NCI-H510A (cell line): ENCODE measurements around the gene PRSS16.
"Not testable (repeated sequence)": the region's sequence is repeated elsewhere in the genome, so short reads cannot be mapped to it uniquely, and the experiment has no call there.

ENCODE experiments used
- DNase-seq: peaks from one replicate; lab custom pipeline; 2025; lab: John Stamatoyannopoulos, UW

PRSS16 gene

GRCh38 chr6:27247133-27247836, at the start of gene PRSS16:
PRSS16 (plus strand) TSS chr6:27247701; CDS start chr6:27247738, 37 bp downstream.
- no peak for DNase-seq

- no peak for DNase-seq
Measured at GRCh38 chr6:27205375-27206278, 41.9 kb upstream of the PRSS16 start.

- DNase-seq, result no peak
Measured at GRCh38 chr6:27206806-27207205, 40.7 kb upstream of the PRSS16 start.

GRCh38 chr6:27208042-27208441, 39.5 kb upstream of the PRSS16 start:
- no peak for DNase-seq

GRCh38 chr6:27209196-27209595, 38.3 kb upstream of the PRSS16 start:
- DNase-seq, result no peak

- no peak for DNase-seq
Measured at GRCh38 chr6:27209659-27210269, 37.7 kb upstream of the PRSS16 start.

- DNase-seq, result not testable (repeated sequence)
Measured at GRCh38 chr6:27213091-27213517, 34.4 kb upstream of the PRSS16 start.

- no peak for DNase-seq
Measured at GRCh38 chr6:27213544-27214125, 33.9 kb upstream of the PRSS16 start.

GRCh38 chr6:27214126-27214601, 33.3 kb upstream of the PRSS16 start:
- no peak for DNase-seq

GRCh38 chr6:27216874-27217273, 30.6 kb upstream of the PRSS16 start:
- no peak for DNase-seq

- not testable (repeated sequence) for DNase-seq
Measured at GRCh38 chr6:27222971-27223370, 24.5 kb upstream of the PRSS16 start.

- no peak for DNase-seq
Measured at GRCh38 chr6:27224729-27225128, 22.8 kb upstream of the PRSS16 start.

GRCh38 chr6:27228963-27229477, 18.5 kb upstream of the PRSS16 start:
- DNase-seq, result no peak

- no peak for DNase-seq
Measured at GRCh38 chr6:27230758-27231111, 16.8 kb upstream of the PRSS16 start.

- DNase-seq, result no peak
Measured at GRCh38 chr6:27234576-27234975, 12.9 kb upstream of the PRSS16 start.

GRCh38 chr6:27237089-27237803, 10.3 kb upstream of the PRSS16 start:
- DNase-seq, result no peak

- no peak for DNase-seq
Measured at GRCh38 chr6:27238010-27238983, 9.2 kb upstream of the PRSS16 start.

- no peak for DNase-seq
Measured at GRCh38 chr6:27239258-27239657, 8.2 kb upstream of the PRSS16 start.

GRCh38 chr6:27241443-27241842, 6.1 kb upstream of the PRSS16 start:
- DNase-seq, result no peak

GRCh38 chr6:27242589-27243265, 4.8 kb upstream of the PRSS16 start:
- DNase-seq, result no peak
